MM.1S (cell line): ENCODE results near the gene SORCS2.

Experiments
- EZH2phosphoT487 ChIP-seq: fragments of 300-600 bp; sonication (generic); IDR thresholded peaks from 2 replicates; pipeline ENCODE4 v1.6.1; 2018; ENCODE audit warnings: antibody characterized with exemption, low read length
- TF ChIP-seq, protein P1 (sequence below): fragments of 300-600 bp; sonication (generic); IDR thresholded peaks from 2 replicates; pipeline ENCODE4 v1.5.1; 2016; ENCODE audit warnings: antibody characterized with exemption, low read length, mixed read lengths

DNA sequence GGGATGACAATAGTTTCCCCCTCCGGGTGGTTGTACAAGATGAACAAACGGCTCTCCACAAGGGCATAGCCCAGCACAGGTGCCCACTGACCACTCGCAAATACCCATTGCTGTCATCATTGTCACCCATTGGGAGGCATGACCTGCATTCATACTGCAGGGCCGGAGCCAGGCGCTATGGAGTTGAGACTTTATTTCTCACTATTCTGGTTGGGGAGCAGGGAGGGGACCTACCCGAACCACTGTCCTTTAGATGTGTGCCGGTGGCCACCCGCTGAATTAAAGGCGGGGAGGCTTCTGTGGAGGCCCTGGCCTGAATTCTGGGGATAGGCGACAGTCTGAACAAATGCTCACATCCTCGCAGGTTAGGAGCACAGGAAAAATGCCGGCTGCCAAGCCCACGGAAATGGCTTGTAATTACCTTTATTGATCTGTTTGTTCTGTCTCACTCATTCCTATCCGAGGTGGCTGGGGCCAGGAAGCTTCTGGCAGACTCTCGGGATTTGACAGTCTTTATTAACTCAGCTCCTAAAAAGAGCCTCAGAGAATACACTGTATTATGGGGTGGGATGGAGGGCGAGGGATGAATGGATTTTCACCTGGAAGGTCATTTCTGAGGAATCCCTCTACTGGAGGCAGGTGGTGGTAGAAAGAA, 367.5 kb downstream of the SORCS2 start:
- TF ChIP-seq, protein P1, sequence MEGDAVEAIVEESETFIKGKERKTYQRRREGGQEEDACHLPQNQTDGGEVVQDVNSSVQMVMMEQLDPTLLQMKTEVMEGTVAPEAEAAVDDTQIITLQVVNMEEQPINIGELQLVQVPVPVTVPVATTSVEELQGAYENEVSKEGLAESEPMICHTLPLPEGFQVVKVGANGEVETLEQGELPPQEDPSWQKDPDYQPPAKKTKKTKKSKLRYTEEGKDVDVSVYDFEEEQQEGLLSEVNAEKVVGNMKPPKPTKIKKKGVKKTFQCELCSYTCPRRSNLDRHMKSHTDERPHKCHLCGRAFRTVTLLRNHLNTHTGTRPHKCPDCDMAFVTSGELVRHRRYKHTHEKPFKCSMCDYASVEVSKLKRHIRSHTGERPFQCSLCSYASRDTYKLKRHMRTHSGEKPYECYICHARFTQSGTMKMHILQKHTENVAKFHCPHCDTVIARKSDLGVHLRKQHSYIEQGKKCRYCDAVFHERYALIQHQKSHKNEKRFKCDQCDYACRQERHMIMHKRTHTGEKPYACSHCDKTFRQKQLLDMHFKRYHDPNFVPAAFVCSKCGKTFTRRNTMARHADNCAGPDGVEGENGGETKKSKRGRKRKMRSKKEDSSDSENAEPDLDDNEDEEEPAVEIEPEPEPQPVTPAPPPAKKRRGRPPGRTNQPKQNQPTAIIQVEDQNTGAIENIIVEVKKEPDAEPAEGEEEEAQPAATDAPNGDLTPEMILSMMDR = no peak
- no peak for TF ChIP-seq EZH2phosphoT487
